Left lobe of liver (tissue), 2 donors: ENCODE results near the gene GRAMD4. TPM values are rescaled to one million over a fixed set of nuclear protein-coding genes. Genes with fewer than 3 reads are reported as not detected.
"Not testable (repeated sequence)": the region's sequence is repeated elsewhere in the genome, so short reads cannot be mapped to it uniquely, and the experiment has no call there.

Experiments
- ATAC-seq: fragments of 200-7000 bp; cut with Tn5 transposase; one replicate; pipeline ENCODE4 v1.9.1; 2020; ENCODE audit warnings: mild to moderate bottlenecking, moderate library complexity
- DNase-seq: peaks from one replicate; pipeline ENCODE4 v3.0.0-alpha.2; 2020; ENCODE audit warnings: low spot score
- total RNA-seq: library from RNA; stranded (reverse); gene quantifications from one replicate; pipeline ENCODE4 v1.2.1, GENCODE V29; 2021
- donor health status: DM: no; HTN: no; CAD: no; lungs with moderate emphysema.
- donor health status: DM: no; HTN: yes; CAD: no.

GRAMD4 gene
- total RNA-seq, 1 donor from 2014 or later, result 42.5 TPM

DNA sequence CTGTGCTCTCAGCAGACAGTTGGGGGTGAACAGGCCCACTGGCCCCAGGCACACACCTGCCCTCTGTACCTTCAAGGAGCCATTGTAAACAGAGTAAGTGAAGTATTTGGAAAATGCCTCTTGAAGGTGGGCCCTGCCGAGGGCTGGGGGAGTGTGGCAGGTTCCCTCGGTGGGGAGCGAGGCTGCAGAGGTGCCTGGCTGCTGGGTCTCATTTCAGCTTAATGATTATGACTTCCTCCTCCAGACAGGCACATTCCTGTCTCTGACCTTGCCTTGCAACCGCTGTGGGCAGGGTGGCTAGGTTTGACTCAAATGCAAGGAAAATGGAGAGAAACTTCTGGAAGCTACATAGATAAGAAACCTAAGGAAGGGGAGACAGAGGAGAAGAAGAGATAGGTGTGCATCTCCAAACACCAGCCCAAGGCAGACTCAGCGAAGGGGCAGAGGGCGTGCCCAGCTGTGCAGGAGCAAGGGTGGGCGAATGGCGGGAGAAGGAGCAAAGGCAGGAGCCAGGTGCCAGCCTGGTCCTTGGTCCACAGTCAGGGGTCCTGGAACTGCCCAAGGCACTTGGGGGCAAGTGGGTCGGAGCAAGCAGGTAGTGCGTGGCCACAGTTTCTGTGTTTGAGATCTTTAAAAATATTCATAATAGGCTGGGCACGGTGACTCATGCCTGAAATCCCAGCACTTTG, 14.0 kb downstream of the GRAMD4 start:
- ATAC-seq (no peak), DNase-seq (no peak)

- peak; percentile 84 for DNase-seq
- peak; percentile 27 for ATAC-seq
Measured at GRCh38 chr22:46634973-46635685, 14.9 kb downstream of the GRAMD4 start.

GRCh38 chr22:46635756-46636155, 15.6 kb downstream of the GRAMD4 start:
- DNase-seq, result no peak

DNA sequence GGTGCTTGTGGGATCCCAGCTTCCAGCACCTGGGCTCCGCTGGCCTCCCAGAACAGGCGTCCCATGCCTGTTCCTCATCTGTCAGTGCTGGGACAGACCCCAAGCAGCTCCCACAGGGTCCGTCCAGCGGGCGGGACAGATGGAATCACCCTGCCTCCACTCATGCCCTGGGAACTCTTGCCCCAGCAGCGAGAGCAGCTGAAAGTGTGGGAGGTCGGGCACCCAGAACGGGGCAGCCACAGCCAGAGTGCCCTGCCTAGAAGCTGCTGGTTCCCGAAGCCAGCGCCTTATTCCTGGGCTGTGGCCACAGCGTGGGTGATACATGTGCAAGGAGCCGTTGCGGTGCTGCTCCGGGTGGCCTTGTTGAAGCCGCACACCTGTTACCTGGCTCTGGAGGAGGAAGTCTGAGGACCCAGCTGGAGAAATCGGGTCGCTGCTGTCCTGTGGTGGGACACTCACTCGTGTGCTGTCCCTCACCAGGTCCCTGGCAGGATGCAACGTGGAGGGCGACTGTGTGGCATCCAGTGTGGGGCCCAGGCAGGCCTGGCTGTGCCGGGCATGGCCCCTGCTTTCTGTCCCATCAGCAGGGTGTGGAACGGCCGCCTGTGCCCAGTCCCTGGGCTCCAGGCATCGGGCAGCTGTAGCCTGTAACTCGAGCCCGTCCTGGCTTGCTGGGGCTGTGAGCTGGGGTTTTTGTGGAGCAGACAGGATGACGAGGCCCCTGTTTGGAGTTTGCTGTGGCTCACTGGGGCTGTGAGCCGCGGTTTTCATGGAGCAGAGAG, 16.2 kb downstream of the GRAMD4 start:
- DNase-seq, result no peak
- ATAC-seq, result peak; percentile 4

More at GRCh38 chr22:46635756-46636155, 15.6 kb downstream of the GRAMD4 start:
- peak; percentile 39 for ATAC-seq

DNA sequence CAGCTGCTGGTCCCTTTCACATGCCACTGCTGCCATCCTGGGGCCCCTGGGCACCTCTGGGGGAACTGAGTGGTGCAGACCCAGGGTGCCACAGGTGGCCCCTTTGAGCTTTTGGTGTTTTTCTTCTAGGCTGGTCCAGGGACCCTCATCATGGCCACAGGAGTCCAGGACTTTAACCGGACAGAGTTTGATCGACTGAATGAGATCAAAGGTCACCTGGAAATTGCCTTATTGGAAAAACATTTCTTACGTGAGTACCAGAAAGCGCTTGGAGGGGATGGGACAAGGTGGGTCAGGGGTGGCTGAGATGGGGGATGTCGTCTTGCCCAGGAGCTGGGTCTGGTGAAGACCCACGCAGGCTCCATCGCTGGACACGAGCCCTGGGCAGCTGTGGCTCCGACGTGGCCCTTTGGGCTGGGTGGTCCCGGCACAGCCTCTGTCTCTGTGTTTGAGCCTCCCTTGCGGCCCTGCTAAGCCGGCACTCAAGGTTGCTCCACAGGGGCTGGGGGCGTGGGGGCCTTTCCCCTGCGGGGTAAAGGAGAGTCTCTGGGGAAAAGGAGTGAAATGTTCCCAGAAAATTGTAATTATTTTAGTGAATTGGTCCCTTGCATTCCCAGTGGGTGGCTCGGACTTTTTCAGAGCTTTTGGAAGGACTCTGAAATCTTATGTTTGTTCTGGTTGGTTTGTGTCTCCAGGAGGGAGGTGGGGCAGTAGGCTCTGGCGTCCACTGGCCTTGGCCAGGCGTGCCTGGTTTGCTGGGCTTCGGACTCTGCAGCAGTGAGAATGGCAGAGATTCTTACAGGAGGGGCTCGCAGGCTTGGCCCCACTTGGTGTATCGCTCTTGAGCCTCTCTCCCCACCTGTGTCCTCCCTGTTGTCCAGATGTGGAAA, 17.8 kb downstream of the GRAMD4 start:
- peak; percentile 58 for ATAC-seq
- no peak for DNase-seq

DNA sequence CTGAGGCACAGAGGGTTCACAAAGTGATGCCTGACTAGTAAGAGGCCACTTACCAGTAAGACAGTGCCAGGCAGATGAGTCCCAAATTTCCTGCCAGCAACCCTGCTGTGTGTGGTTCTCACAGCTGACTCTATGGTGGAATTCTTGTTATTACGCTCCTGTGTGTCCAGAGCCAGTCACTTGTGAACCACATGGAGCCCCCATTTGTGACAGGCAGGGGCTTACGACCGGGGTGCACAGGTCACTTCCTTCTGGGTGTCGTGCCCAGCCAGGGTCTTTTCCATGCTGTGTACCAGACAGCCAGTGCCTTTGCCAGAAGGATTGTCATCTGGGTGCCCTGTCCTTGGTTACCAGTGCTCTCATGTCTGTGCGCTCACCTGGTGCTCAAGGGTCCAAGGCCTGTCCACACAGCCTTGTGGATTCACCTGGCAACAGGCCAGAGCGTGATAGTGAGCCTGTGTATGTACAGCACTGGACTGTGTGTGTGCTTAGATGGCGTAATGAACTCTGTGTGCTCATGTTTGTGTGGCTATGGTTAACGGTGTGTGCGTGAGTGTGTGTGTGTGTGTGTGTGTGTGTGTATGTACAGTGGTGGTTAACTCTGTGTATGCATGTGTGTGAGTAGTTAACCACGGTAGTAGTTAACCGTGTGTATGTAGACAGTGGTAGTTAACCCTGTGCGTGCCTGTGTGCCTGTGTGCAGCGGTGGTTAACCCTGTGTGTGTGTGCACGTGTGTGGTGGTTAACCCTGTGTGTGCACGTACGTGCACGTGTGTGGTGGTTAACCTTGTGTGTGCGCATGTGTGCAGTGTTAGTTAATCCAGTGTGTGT, 18.6 kb downstream of the GRAMD4 start:
- ATAC-seq (peak; percentile 69), DNase-seq (peak; percentile 95)

GRCh38 chr22:46639843-46640242, 19.7 kb downstream of the GRAMD4 start:
- DNase-seq (no peak), ATAC-seq (no peak)

DNA sequence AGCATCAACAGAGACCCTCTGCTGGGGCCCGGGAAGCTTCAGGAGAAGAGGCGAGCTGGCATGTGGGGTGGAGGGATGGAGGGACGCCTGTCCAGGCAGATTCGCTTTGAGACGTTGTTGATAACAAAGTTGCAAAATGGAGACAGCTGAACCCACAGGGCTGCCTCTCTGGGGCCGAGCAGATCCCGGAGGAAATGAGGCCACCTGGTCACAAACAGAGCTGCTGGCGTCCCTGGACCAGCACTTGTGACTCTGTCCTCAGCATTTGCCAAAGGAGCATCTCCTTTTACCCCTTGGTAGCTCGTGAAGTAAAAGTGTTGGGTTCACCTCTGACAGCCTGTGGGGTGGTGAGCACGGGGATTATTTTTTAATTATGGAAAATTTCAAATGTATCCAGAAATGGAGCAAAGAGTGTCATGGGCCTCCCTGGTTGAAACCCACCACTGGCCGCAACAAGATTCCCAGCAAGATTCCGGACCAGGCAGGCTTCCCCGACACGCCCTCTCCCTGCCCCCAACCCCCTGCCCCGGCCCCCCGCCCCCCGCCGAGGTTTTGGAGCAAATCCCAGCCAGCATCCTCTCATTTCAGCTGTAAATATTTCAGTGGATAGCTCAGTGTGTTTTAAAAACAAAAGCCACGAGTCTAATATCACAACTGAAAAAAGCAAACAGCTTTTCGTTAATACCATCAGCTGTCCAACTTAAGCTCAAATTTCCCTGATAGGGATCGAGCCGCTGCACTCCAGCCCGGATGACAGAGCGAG, 20.3 kb downstream of the GRAMD4 start:
- no peak for DNase-seq
- ATAC-seq, result no peak

GRCh38 chr22:46641811-46642266, 21.7 kb downstream of the GRAMD4 start:
- no peak for DNase-seq
- no peak for ATAC-seq

DNA sequence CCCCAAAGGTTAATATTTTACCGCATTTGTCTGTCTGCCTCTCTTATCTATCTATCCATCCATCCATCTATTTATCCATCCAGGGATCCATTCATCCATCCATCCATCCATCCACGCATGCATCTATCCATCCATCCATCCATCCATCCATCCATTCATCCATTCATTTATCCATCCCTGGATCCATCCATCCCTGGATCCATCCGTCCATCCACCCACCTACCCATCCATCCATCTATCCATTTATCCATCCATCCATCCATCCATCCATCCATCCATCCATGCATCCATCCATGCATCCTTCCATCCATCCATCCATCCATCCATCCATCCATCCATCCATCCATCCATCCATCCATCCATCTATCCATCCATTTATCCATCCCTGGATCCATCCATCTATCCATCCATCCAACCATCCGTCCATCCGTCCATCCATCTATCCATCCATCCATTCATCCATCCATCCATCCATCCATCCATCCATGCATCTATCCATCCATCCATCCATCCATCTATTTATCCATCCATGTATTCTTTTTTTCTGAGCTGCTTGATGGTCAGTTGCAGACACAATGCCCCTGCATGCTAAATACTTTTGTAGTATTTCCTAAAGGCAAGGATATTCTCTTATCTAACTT, 22.8 kb downstream of the GRAMD4 start:
- ATAC-seq, DNase-seq: not testable (repeated sequence)

DNA sequence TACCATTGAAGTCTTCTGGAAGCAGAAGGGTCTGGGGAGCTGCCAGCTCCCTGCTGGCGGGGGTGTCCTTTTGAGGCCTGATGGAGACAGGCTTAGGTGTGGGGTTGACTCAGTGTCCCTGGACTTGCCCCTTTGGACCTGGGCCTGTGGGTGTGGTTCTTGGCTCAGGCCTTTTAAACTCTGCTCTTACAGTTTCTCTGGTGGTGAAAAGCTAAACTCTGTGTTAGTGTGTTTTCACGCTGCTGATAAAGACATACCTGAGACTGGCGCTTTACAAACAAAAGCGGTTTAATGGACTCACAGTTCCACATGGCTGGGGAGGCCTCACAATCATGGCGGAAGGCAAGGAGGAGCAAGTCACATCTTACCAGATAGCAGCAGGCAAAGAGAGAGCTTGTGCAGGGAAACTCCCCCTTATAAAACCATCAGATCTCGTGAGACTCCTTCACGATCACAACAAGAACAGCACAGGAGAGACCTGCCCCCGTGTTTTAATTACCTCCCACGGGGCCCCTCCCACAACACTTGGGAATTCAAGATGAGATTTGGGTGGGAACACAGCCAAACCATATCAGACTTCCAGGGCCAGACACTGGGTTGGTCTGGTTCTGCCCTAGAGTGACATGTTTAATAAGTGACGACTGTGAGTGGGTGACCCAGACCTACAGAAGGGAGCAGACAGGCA, 26.5 kb downstream of the GRAMD4 start:
- DNase-seq (no peak), ATAC-seq (peak; percentile 50)

DNA sequence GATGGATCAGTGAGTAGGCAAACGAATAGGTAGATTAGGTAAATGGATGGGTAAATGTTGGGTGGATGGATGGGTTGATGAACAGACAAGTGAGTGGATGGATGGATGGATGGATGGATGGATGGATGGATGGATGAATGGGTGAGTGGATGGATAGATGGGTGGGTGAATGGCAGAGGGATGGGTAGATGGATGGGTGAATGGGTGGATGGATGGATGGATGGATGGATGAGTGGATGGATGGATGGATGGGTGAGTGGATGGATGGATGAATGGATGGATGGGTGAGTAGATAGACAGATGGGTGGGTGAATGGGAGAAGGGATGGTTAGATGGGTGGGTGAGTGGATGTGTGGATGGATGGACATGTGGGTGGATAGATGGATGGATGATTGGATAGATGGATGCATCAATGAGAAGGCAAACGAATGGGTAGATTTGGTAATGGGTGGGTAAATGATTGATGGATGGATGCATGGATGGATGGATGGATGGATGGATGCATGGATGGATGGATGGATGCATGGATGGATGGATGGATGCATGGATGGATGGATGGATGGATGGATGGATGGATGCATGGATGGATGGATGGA, 28.1 kb downstream of the GRAMD4 start:
- DNase-seq, ATAC-seq: not testable (repeated sequence)

GRCh38 chr22:46649141-46650077, 29.2 kb downstream of the GRAMD4 start:
- peak; percentile 84 for DNase-seq
- ATAC-seq, result peak; percentile 58

DNA sequence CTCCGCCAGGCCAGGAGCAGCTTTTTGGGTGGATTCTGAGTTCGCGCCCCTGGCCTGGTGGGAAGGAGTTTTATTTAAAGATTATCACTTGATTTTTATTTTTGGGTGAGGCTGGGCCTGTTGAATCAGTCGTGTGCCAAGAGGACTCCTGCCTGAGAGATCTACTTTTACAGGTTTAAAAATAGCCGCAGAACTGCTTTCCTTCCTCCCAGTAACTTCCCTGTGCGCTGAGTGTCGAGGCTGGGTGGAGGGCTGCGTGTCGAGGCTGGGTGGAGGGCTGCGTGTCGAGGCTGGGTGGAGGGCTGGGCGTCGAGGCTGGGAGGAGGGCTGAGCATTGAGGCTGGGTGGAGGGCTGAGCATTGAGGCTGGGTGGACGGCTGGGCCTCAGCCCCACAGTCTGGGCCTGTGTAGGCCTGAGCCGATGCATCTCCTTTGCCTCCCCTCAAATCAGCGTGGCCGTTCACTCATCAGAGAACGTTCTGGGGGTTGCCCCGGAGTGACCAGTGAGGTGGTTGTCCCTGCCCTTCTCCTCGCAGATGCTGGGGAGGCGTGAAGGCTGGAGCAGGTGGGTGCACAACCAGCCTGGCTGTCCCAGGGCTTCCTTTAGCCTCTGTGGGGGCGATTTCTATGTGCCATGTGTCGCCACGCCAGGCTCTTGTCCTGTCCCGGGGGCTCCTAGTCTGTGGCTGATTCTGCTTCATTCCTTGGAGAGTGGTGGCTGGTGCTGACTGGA, 30.1 kb downstream of the GRAMD4 start:
- no peak for DNase-seq
- ATAC-seq, result no peak

- ATAC-seq, result no peak
- DNase-seq, result no peak
Measured at GRCh38 chr22:46651316-46651715, 31.1 kb downstream of the GRAMD4 start.
